Adrenal gland (tissue), 12 donors: ENCODE measurements around the gene SREBF2. TPM values are rescaled to one million over a fixed set of nuclear protein-coding genes. Genes with fewer than 3 reads are reported as not detected.
A peak's percentile ranks its signal among the peaks of the same experiment; 100 is the strongest.

Source experiments
- DNase-seq, 7 donors: peaks; one replicate each; pipeline ENCODE4 v3.0.0-alpha.2; 2019 to 2020
- H3K27ac ChIP-seq, 5 donors: fragments of 200-600 bp; sonication (generic) in 4 of 5; 1 replicate in 3 of 5; 2 replicates in 2 of 5; pipeline versions ENCODE4 v1.5.1 to v1.8.0; 2016 to 2020; ENCODE audit warnings: mild to moderate bottlenecking in 1 of 5
- H3K27me3 ChIP-seq: fragments of 200-600 bp; 2 replicates; pipeline ENCODE4 v1.8.0; 2021
- H3K36me3 ChIP-seq, 2 donors: fragments of 200-600 bp; replicated peaks in 1 of 2; 1 replicate in 1 of 2; 2 replicates in 1 of 2; pipeline versions ENCODE4 v1.5.1 to v1.8.0; 2018 to 2022
- H3K4me1 ChIP-seq, 2 donors: fragments of 200-600 bp; replicated peaks in 1 of 2; 1 replicate in 1 of 2; 2 replicates in 1 of 2; pipeline versions ENCODE4 v1.5.1 to v1.8.0; 2018 to 2021
- H3K4me3 ChIP-seq, 4 donors: fragments of 200-600 bp; sonication (generic) in 3 of 4; one replicate each; pipeline ENCODE4 v1.5.1; 2016 to 2018
- H3K9me3 ChIP-seq, 3 donors: fragments of 200-600 bp; sonication (generic) in 1 of 3; replicated peaks in 1 of 3; 1 replicate in 2 of 3; 2 replicates in 1 of 3; pipeline versions ENCODE4 v1.5.1 to v1.8.0; 2016 to 2021
- CTCF ChIP-seq, 6 experiments: fragments of 450-650 bp in 4 of 6; fragments of 200-600 bp in 2 of 6; sonication (generic) in 1 of 6; IDR thresholded peaks; 1 replicate in 5 of 6; 2 replicates in 1 of 6; pipeline versions ENCODE4 v1.5.1 to v1.8.0; 2016 to 2021; ENCODE audit warnings: antibody characterized with exemption in 6 of 6, mild to moderate bottlenecking in 2 of 6, moderate library complexity in 1 of 6
- POLR2A ChIP-seq, 2 donors: fragments of 450-650 bp; IDR thresholded peaks; one replicate each; pipeline ENCODE4 v1.6.1; 2017; ENCODE audit warnings: antibody characterized with exemption in 2 of 2, mild to moderate bottlenecking in 2 of 2, moderate library complexity in 1 of 2
- WGBS, 4 donors: extraction: QIAGEN DNeasy Blood & Tissue Kit in 2 of 4; methylation state at CpG; one replicate each; pipeline versions ENCODE4 v1.1.5 to v1.1.7; 2013 to 2017; 5-methylcytosine and 5-hydroxymethylcytosine counted together
- intact Hi-C, 2 donors: fragments of 100-400 bp; cut with DNase I; formaldehyde crosslinking; loops; one replicate each; pipeline versions ENCODE4 v1.14.1 to v1.15.0; 2022 to 2023
- polyA plus RNA-seq, 3 donors: library from polyadenylated mRNA; stranded (reverse); fragments of 200-250 nt in 2 of 3; fragments of 350-450 nt in 1 of 3; fragmentation: Illumina TruSeq in 1 of 3; extraction: RNeasy Lipid Tissue Mini Kit (QIAGEN cat#74804) in 1 of 3; gene quantifications; one replicate each; pipeline ENCODE4 v1.2.3, GENCODE V29; 2013 to 2014
- total RNA-seq, 9 donors: library from RNA; depleted of rRNA in 4 of 9; stranded (reverse); fragments of >200 nt in 4 of 9; fragments of 120-200 nt in 1 of 9; fragmentation: NEBNext Ultra II Directional in 1 of 9; extraction: Animal tissue kit (Norgen Biotek cat#: 25700) in 1 of 9; gene quantifications; one replicate each; pipeline versions ENCODE4 v1.1.0 to v1.2.4, GENCODE V29; 2013 to 2023
- donor health status: healthy with polysubstance abuse.
- donor health status: Bipolar disorder and iron deficiency.
- donor health status: DM: yes; HTN: yes; CAD: no.
- donor health status: DM: no; HTN: no; CAD: no.
- donor health status: DM: no; HTN: no; CAD: no.
- donor health status: DM: yes; HTN: yes; CAD: no.

Gene SREBF2
- total and polyA plus RNA-seq, 12 donors = 67.5 to 263 (median 149) TPM

GRCh38 chr22:41844513-41844912 is 11.6 kb downstream of the SREBF2 start:
- intact Hi-C loops = no loop called here
- H3K4me3 ChIP-seq = no peak overlapping the region
- H3K27ac ChIP-seq = peak overlapping the region in 3 of 5 donors; percentile 14 to 64 (median 42)
- no peaks in the 10 kb centered on the region for H3K27me3 ChIP-seq
- H3K4me1 ChIP-seq = peaks cover 59 to 79% of the 10 kb centered on the region in 2 donors
- no peaks in the 10 kb centered on the region for H3K36me3 ChIP-seq
- WGBS, 4 donors = 29 to 41% (median 38%) methylated on average over 3 of the region's 3 CpGs
- no peak for DNase-seq
- no peaks in the 10 kb centered on the region for H3K9me3 ChIP-seq
- no peak for TF ChIP-seq CTCF (IDR thresholded peaks at IDR 0.05)

DNA sequence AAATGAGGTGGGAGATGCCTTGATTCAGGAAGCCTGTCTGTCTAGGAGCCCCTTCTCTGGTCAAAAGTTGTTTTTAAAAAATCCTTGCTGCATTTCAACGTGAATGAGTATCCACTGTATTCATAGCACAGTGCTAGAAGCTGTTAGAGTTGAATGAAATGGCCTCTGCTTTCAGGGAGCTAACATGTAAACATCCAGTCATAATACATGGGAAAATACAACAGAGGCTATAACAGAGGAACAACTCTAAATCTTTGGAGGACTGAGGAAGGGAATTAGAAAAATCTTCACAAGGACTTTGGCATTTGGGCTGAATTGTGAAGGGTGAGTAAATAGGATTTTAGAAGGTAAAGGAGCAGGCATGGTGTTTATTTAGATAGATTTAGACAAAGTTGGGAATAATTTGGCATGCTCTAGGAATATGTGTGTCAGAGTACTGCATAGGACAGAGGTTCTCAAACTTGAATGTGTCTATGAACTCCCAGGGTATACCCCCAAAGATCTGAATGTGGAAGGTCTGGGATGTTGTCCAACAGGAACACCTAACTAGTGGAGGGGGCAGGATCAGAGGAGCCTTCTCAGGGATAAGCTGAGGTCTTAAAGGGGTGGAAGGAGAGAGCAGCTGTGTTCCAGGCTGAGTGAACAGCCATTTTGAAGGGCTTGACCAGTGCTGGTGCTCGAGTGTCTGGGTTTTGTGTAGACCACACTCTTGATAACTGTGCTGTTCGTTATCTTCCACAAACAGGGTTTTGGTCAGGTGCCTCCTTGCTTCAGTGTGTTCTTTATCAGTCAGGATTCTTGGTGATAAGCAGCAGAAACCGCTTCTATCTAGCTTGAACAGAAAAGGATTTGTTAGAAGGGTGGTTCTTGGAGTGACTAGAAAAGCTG is 12.7 kb downstream of the SREBF2 start:
- H3K4me3 ChIP-seq = no peak overlapping the region
- peaks cover 59 to 72% of the 10 kb centered on the region in 2 donors for H3K4me1 ChIP-seq
- WGBS, 4 donors = 19 to 49% (median 29%) methylated on average over 4 of the region's 4 CpGs
- intact Hi-C loops = no loop called here
- no peak for TF ChIP-seq CTCF (IDR thresholded peaks at IDR 0.05)
- TF ChIP-seq POLR2A (IDR thresholded peaks at IDR 0.05) = no peak
- H3K36me3 ChIP-seq = no peaks in the 10 kb centered on the region
- H3K27ac ChIP-seq = peak overlapping the region in 3 of 5 donors; percentile 42 to 64 (median 50)
- no peaks in the 10 kb centered on the region for H3K9me3 ChIP-seq
- no peaks in the 10 kb centered on the region for H3K27me3 ChIP-seq
- DNase-seq = no peak

DNA sequence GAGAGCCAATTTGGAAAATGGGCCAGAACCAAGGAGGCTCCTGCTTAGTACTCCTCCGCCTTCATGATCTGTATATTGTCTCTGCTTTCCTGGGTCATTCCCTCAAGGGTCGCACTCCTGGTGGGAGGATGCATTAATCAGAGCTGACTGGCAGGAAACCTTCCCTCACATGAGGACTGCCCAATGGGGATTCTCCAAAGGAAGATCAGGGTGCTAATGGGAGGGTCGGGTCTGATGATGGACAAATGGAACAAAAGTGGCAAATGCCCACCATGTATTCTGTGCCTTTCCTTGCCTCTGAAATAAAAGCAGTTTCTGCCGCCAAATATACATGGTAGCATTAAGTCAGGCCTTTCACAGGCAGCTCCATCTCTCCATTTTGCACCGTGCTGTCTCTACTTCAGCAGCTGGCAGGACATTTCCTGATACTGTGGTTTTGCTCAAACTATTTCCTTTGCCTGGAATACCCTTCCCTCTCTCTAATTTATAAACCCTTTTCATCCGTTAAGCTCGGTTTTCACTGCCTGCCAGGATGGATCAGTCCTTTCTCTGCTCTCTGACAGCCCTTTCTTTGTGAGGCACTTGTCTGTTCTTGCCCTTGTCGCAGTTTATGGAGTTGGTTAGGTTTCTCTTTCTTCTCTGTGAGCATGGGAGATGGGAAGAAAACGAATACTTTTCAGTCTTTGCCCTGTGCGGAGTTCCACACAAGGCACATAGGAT is 13.5 kb downstream of the SREBF2 start:
- no peak for DNase-seq
- H3K4me1 ChIP-seq = peaks cover 59 to 69% of the 10 kb centered on the region in 2 donors
- H3K27ac ChIP-seq = peak overlapping the region in 3 of 5 donors; percentile 42 to 64 (median 50)
- H3K36me3 ChIP-seq = no peaks in the 10 kb centered on the region
- 45 to 63% (median 58%) methylated on average over 10 of the region's 10 CpGs for WGBS, 4 donors
- H3K9me3 ChIP-seq = no peaks in the 10 kb centered on the region
- intact Hi-C loops = no loop called here
- no peak for TF ChIP-seq POLR2A (IDR thresholded peaks at IDR 0.05)
- no peak for TF ChIP-seq CTCF (IDR thresholded peaks at IDR 0.05)
- H3K27me3 ChIP-seq = no peaks in the 10 kb centered on the region
- no peak overlapping the region for H3K4me3 ChIP-seq

DNA sequence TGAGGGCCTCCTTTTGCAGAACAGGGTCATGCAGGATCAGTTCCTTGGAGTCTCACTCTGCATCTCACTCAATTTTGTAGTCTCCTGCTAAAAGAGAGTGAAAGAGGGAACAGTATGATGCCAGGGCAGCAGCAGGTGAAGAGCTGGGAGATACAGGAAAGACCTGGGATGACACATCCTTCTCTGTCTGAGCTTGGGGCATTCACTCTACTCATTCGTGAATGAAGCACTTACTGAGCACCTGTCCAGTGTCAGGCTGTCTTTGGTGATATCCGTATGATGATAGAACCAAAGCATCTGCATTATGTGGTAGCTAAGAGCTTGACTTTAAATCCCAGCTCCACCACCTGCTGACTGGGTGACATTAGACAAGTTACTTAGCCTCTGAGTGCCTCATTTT is 14.4 kb downstream of the SREBF2 start:
- DNase-seq = no peak
- intact Hi-C loops = no loop called here
- no peak for TF ChIP-seq CTCF (IDR thresholded peaks at IDR 0.05)
- TF ChIP-seq POLR2A (IDR thresholded peaks at IDR 0.05) = no peak
- Histone ChIP-seq H3K4me1 (peaks cover 55 to 60% of the 10 kb centered on the region in 2 donors), H3K27me3 (no peaks in the 10 kb centered on the region), H3K27ac (peak overlapping the region in 2 of 5 donors; percentile 50 to 64), H3K36me3 (no peaks in the 10 kb centered on the region), H3K4me3 (no peak overlapping the region), H3K9me3 (no peaks in the 10 kb centered on the region)
- WGBS, 4 donors = 55 to 71% (median 63%) methylated on average over 2 of the region's 2 CpGs
